Measurements from ENCODE around the gene RFFL. TPM values are rescaled to one million over a fixed set of nuclear protein-coding genes. Genes with fewer than 3 reads are reported as not detected.
A peak's percentile ranks its signal among the peaks of the same experiment; 100 is the strongest.
"Not testable (repeated sequence)": the region's sequence is repeated elsewhere in the genome, so short reads cannot be mapped to it uniquely, and the experiment has no call there.

RFFL gene
- total RNA-seq, 3 donors from 2014 or later = 19.6 to 28.2 (median 20.3) TPM

GRCh38 chr17:35048685-35049379 is 14.7 kb downstream of the RFFL start:
- DNase-seq = no peak

GRCh38 chr17:35046740-35047283 is 16.7 kb downstream of the RFFL start:
- Mint-ChIP-seq H3K4me3 (peak overlapping the region; percentile 75), H3K9me3 (no peaks in the 10 kb centered on the region), H3K36me3 (ENCODE audit: insufficient read depth) (peaks cover 8% of the 10 kb centered on the region), H3K4me1 (ENCODE audit: low read depth) (peaks cover 83% of the 10 kb centered on the region), H3K27me3 (ENCODE audit: low read depth) (no peaks in the 10 kb centered on the region)
- ATAC-seq (peak; percentile 94 to 96), DNase-seq (peak; percentile 53)

More at GRCh38 chr17:35048685-35049379, 14.7 kb downstream of the RFFL start:
- Mint-ChIP-seq H3K4me1 (ENCODE audit: low read depth) (peaks cover 89% of the 10 kb centered on the region), H3K4me3 (peak overlapping the region; percentile 19), H3K36me3 (ENCODE audit: insufficient read depth) (peaks cover 5% of the 10 kb centered on the region), H3K9me3 (no peaks in the 10 kb centered on the region), H3K27me3 (ENCODE audit: low read depth) (no peaks in the 10 kb centered on the region)
- ATAC-seq = no peak

GRCh38 chr17:35046245-35046644 is 17.3 kb downstream of the RFFL start:
- no peak for ATAC-seq
- H3K4me1 Mint-ChIP-seq (ENCODE audit: low read depth) = peaks cover 78% of the 10 kb centered on the region
- H3K36me3 Mint-ChIP-seq (ENCODE audit: insufficient read depth) = peaks cover 8% of the 10 kb centered on the region
- DNase-seq = no peak
- H3K27me3 Mint-ChIP-seq (ENCODE audit: low read depth) = no peaks in the 10 kb centered on the region
- peak overlapping the region; percentile 75 for H3K4me3 Mint-ChIP-seq
- no peaks in the 10 kb centered on the region for H3K9me3 Mint-ChIP-seq

DNA sequence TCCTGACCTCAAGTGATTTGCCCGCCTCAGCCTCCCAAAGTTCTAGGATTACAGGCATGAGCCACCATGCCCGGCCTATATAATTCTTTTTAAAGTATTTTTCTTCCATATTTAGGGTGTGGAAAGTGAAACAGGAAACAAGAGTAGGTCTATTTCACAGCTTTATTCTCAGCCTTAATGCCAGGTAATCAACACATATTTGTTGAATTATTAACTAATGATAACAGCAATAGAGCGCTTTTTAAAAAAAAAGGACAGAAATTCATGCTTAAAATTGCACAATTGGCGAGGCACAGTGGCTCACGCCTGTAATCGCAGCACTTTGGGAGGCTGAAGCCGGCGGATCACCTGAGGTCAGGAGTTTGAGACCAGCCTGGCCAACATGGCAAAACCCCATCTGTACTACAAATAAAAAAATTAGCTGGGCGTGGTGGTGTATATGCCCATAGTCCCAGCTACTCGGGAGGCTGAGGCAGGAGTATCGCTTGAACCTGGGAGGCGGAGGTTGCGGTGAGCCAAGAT is 18.0 kb downstream of the RFFL start:
- peaks cover 10% of the 10 kb centered on the region for H3K36me3 Mint-ChIP-seq (ENCODE audit: insufficient read depth)
- peaks cover 76% of the 10 kb centered on the region for H3K4me1 Mint-ChIP-seq (ENCODE audit: low read depth)
- not testable (repeated sequence) for DNase-seq; ATAC-seq; H3K27me3 Mint-ChIP-seq (ENCODE audit: low read depth); H3K9me3 Mint-ChIP-seq
- peak overlapping the region; percentile 75 for H3K4me3 Mint-ChIP-seq

DNA sequence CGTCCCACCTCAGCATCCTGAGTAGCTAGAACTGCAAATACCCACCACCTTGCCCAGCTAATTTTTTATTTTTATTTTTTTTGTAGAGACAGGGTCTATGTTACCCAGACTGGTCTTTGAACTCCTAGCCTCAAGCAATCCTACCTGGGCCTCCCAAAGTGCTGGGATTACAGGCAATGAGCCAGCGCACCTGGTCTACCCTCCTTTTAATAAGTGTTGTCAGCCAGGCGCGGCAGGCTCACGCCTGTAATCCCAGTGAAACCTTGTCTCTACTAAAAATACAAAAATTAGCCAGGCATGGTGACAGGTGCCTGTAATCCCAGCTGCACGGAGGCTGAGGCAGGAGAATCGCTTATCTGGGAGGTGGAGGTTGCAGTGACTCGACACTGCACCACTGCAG is 19.3 kb downstream of the RFFL start:
- Mint-ChIP-seq H3K4me1 (ENCODE audit: low read depth) (peaks cover 69% of the 10 kb centered on the region), H3K9me3 (no peaks in the 10 kb centered on the region), H3K4me3 (no peak overlapping the region), H3K27me3 (ENCODE audit: low read depth) (no peaks in the 10 kb centered on the region), H3K36me3 (ENCODE audit: insufficient read depth) (peaks cover 14% of the 10 kb centered on the region)
- ATAC-seq (no peak), DNase-seq (no peak)

- H3K36me3 Mint-ChIP-seq (ENCODE audit: insufficient read depth) = peaks cover 12% of the 10 kb centered on the region
- H3K4me3 Mint-ChIP-seq = no peak overlapping the region
- ATAC-seq (no peak), DNase-seq (no peak)
- no peaks in the 10 kb centered on the region for H3K9me3 Mint-ChIP-seq
- H3K27me3 Mint-ChIP-seq (ENCODE audit: low read depth) = no peaks in the 10 kb centered on the region
- H3K4me1 Mint-ChIP-seq (ENCODE audit: low read depth) = peaks cover 50% of the 10 kb centered on the region
Observed at GRCh38 chr17:35041390-35041789, 22.1 kb downstream of the RFFL start.

- no peaks in the 10 kb centered on the region for H3K27me3 Mint-ChIP-seq (ENCODE audit: low read depth)
- H3K36me3 Mint-ChIP-seq (ENCODE audit: insufficient read depth) = peaks cover 13% of the 10 kb centered on the region
- DNase-seq (no peak), ATAC-seq (no peak)
- peaks cover 24% of the 10 kb centered on the region for H3K4me1 Mint-ChIP-seq (ENCODE audit: low read depth)
- no peaks in the 10 kb centered on the region for H3K9me3 Mint-ChIP-seq
- no peak overlapping the region for H3K4me3 Mint-ChIP-seq
Observed at GRCh38 chr17:35038453-35038852, 25.1 kb downstream of the RFFL start.

DNA sequence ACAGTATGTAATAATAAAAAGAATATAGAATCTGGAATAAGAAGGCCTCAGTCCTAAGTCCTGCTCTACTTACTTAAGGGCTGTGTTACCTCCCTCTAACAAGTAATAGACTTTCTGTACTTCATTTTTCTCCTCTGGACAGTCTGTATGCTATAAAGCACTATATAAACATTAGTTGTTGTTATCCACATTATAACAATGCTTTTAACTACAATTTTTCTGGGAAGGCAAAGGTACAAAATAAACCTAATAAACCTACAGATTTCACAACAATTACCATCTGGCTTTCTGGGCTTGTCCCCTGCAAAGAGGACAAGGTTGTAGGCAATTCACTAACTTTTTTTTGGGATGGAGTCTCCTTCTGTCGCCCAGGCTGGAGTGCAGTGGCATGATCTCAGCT is 32.7 kb downstream of the RFFL start:
- DNase-seq = no peak
- Mint-ChIP-seq H3K4me3 (no peak overlapping the region), H3K36me3 (ENCODE audit: insufficient read depth) (peaks cover 17% of the 10 kb centered on the region), H3K4me1 (ENCODE audit: low read depth) (peaks cover 32% of the 10 kb centered on the region), H3K9me3 (no peaks in the 10 kb centered on the region), H3K27me3 (ENCODE audit: low read depth) (no peaks in the 10 kb centered on the region)
- no peak for ATAC-seq

GRCh38 chr17:35028531-35029262 is 34.8 kb downstream of the RFFL start:
- no peaks in the 10 kb centered on the region for H3K27me3 Mint-ChIP-seq (ENCODE audit: low read depth)
- ATAC-seq = peak; percentile 18 to 35
- no peaks in the 10 kb centered on the region for H3K9me3 Mint-ChIP-seq
- H3K4me3 Mint-ChIP-seq = no peak overlapping the region
- DNase-seq = no peak
- peaks cover 24% of the 10 kb centered on the region for H3K36me3 Mint-ChIP-seq (ENCODE audit: insufficient read depth)
- H3K4me1 Mint-ChIP-seq (ENCODE audit: low read depth) = peaks cover 42% of the 10 kb centered on the region

DNA sequence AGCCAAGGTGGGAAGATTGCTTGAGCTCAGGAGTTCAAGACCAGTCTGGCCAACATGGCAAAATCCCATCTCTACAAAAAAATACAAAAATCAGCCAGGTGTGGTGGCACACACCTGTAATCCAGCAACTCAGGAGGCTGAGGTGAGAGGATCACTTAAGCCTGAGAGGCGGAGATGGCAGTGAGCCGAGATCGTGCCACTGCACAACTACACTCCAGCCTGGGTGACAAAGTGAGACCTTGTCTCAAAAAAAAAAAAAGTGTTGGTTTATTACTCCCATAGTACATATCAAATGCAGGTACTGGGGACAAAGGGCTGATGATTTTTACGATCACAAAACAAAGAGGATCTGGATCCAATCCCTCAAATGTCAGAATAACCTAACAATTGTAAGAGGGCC is 35.4 kb downstream of the RFFL start:
- H3K9me3 Mint-ChIP-seq; H3K4me3 Mint-ChIP-seq; ATAC-seq; DNase-seq; H3K27me3 Mint-ChIP-seq (ENCODE audit: low read depth): not testable (repeated sequence)
- Mint-ChIP-seq H3K36me3 (ENCODE audit: insufficient read depth) (peaks cover 23% of the 10 kb centered on the region), H3K4me1 (ENCODE audit: low read depth) (peaks cover 45% of the 10 kb centered on the region)

GRCh38 chr17:35025541-35025940 is 38.0 kb downstream of the RFFL start:
- Mint-ChIP-seq H3K36me3 (ENCODE audit: insufficient read depth) (peaks cover 15% of the 10 kb centered on the region), H3K9me3 (no peaks in the 10 kb centered on the region), H3K4me3 (no peak overlapping the region), H3K4me1 (ENCODE audit: low read depth) (peaks cover 57% of the 10 kb centered on the region), H3K27me3 (ENCODE audit: low read depth) (no peaks in the 10 kb centered on the region)
- ATAC-seq (no peak), DNase-seq (no peak)

DNA sequence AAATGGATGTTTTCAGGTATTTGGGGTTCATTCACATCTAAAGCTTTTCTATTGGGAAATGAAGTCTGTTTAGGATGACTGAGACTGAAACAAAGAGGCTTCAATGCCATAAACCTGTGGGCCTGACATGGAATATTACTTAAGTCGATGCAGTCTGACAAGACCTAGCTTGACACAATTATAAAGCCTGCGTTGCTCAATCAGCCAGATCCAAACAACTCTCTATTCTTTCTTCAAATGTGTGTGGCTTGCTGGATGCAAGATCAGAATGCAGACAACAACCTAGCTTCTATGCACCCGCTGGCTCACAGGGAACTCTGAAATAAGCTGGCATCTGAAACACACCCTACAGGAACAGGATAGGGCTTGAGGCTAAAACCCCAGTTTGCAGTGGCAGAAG is 40.0 kb downstream of the RFFL start:
- no peaks in the 10 kb centered on the region for H3K27me3 Mint-ChIP-seq (ENCODE audit: low read depth)
- DNase-seq (no peak), ATAC-seq (no peak)
- H3K9me3 Mint-ChIP-seq = no peaks in the 10 kb centered on the region
- H3K4me1 Mint-ChIP-seq (ENCODE audit: low read depth) = peaks cover 56% of the 10 kb centered on the region
- peaks cover 24% of the 10 kb centered on the region for H3K36me3 Mint-ChIP-seq (ENCODE audit: insufficient read depth)
- no peak overlapping the region for H3K4me3 Mint-ChIP-seq

GRCh38 chr17:35022536-35023063 is 40.9 kb downstream of the RFFL start:
- Mint-ChIP-seq H3K27me3 (ENCODE audit: low read depth) (no peaks in the 10 kb centered on the region), H3K9me3 (no peaks in the 10 kb centered on the region), H3K4me1 (ENCODE audit: low read depth) (peaks cover 56% of the 10 kb centered on the region), H3K4me3 (peak overlapping the region; percentile 66), H3K36me3 (ENCODE audit: insufficient read depth) (peaks cover 32% of the 10 kb centered on the region)
- ATAC-seq (peak; percentile 99 to 100), DNase-seq (peak; percentile 68)

DNA sequence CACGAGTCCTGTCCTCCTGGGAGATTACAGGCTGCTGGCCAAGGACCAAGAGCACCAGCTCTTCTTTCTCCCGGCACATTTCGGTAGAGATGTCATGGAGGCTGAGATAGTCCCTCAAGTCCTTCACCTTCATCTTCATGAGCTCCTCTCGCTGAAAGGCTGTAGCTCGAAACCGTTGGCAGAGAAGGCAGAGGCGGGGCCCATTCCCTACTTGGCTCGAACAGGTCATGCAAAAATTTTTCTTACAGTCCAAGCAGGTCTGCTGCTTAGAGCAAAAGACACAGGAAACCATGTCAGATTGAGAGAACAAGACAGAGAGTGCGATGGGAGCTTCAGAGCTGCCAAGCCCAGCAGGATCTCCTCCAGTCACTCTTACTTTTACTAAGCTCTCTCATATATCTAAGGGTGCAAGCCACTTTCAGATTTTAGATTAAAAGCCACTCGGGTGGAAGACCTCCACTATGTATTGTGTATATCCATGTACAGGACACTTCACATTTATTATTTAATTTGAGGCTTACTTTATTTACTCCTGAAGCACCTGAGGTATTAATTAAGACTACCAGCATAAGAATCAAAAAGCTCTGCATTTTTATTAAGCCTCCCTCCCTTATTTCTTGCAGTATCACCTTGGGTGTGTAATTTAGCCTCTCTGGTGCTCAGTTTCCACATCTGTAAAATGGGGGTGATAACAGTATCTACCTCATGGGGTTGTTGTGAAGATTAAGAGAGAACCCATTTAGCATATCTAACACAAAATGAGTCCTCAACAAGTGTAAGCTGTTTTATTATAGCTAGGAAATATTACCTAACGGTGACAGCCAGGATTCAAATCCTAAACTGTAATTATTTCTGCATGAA is 41.8 kb downstream of the RFFL start:
- ATAC-seq (no peak), DNase-seq (no peak)
- peak overlapping the region; percentile 66 for H3K4me3 Mint-ChIP-seq
- peaks cover 41% of the 10 kb centered on the region for H3K36me3 Mint-ChIP-seq (ENCODE audit: insufficient read depth)
- H3K4me1 Mint-ChIP-seq (ENCODE audit: low read depth) = peaks cover 56% of the 10 kb centered on the region
- no peaks in the 10 kb centered on the region for H3K27me3 Mint-ChIP-seq (ENCODE audit: low read depth)
- H3K9me3 Mint-ChIP-seq = no peaks in the 10 kb centered on the region

All from activated T-cell treated with anti-CD3 and anti-CD28 coated beads, Interleukin-2, amount 50 U/mL, for 4 hours (primary cell).